Duodenal mucosa (tissue), 2 donors: Measurements from ENCODE around the gene ELMO1.

Experiments
- H3K27ac ChIP-seq: one replicate; pipeline ENCODE4 v1.7.0; 2013; ENCODE audit warnings: low read depth, low read length
- H3K27me3 ChIP-seq, 2 donors: one replicate each; pipeline ENCODE4 v1.7.0; 2013; ENCODE audit warnings: low read length in 2 of 2, control low read depth in 1 of 2; ENCODE audit not compliant: insufficient read depth in 2 of 2, control insufficient read depth in 1 of 2
- H3K36me3 ChIP-seq, 2 donors: one replicate each; pipeline ENCODE4 v1.7.0; 2013; ENCODE audit warnings: low read length in 2 of 2, control low read depth in 1 of 2; ENCODE audit not compliant: insufficient read depth in 2 of 2, control insufficient read depth in 1 of 2
- H3K4me1 ChIP-seq, 2 donors: one replicate each; pipeline ENCODE4 v1.7.0; 2013; ENCODE audit warnings: low read length in 2 of 2, control low read depth in 1 of 2; ENCODE audit not compliant: insufficient read depth in 2 of 2, control insufficient read depth in 1 of 2
- H3K4me3 ChIP-seq, 2 donors: one replicate each; pipeline ENCODE4 v1.7.0; 2013; ENCODE audit warnings: low read length in 2 of 2, low read depth in 1 of 2
- H3K9ac ChIP-seq, 2 donors: one replicate each; pipeline ENCODE4 v1.7.0; 2013; ENCODE audit warnings: low read length in 2 of 2, low read depth in 1 of 2
- H3K9me3 ChIP-seq, 2 donors: one replicate each; pipeline ENCODE4 v1.7.0; 2013; ENCODE audit warnings: low read length in 2 of 2, control low read depth in 1 of 2; ENCODE audit not compliant: control insufficient read depth in 1 of 2

Gene ELMO1

GRCh38 chr7:37433166-37433565 is 15.5 kb downstream of the ELMO1 start:
- no peak overlapping the region for H3K27ac ChIP-seq
- H3K9ac ChIP-seq: no peak overlapping the region
- peaks cover 0 to 4% of the 10 kb centered on the region in 2 donors for H3K4me1 ChIP-seq
- no peaks in the 10 kb centered on the region for H3K9me3 ChIP-seq
- no peak overlapping the region for H3K4me3 ChIP-seq
- no peaks in the 10 kb centered on the region for H3K27me3 ChIP-seq
- no peaks in the 10 kb centered on the region for H3K36me3 ChIP-seq

- Histone ChIP-seq H3K27me3 (no peaks in the 10 kb centered on the region), H3K9ac (no peak overlapping the region), H3K4me3 (no peak overlapping the region), H3K4me1 (peaks cover 0 to 4% of the 10 kb centered on the region in 2 donors), H3K27ac (no peak overlapping the region), H3K9me3 (no peaks in the 10 kb centered on the region), H3K36me3 (no peaks in the 10 kb centered on the region)
These were observed 16.3 kb downstream of the ELMO1 start for GRCh38 chr7:37432281-37432920.

GRCh38 chr7:37431413-37431812 is 17.3 kb downstream of the ELMO1 start:
- H3K4me3 ChIP-seq: no peak overlapping the region
- no peak overlapping the region for H3K9ac ChIP-seq
- no peaks in the 10 kb centered on the region for H3K9me3 ChIP-seq
- H3K27ac ChIP-seq: no peak overlapping the region
- no peaks in the 10 kb centered on the region for H3K27me3 ChIP-seq
- H3K4me1 ChIP-seq: peaks cover 0 to 4% of the 10 kb centered on the region in 2 donors
- H3K36me3 ChIP-seq: no peaks in the 10 kb centered on the region

- H3K4me1 ChIP-seq: peaks cover 0 to 4% of the 10 kb centered on the region in 2 donors
- H3K9ac ChIP-seq: no peak overlapping the region
- no peaks in the 10 kb centered on the region for H3K36me3 ChIP-seq
- H3K9me3 ChIP-seq: no peaks in the 10 kb centered on the region
- no peaks in the 10 kb centered on the region for H3K27me3 ChIP-seq
- no peak overlapping the region for H3K4me3 ChIP-seq
- no peak overlapping the region for H3K27ac ChIP-seq
These were observed 18.0 kb downstream of the ELMO1 start for GRCh38 chr7:37430640-37431039.

- Histone ChIP-seq H3K36me3 (no peaks in the 10 kb centered on the region), H3K27ac (no peak overlapping the region), H3K9me3 (no peaks in the 10 kb centered on the region), H3K4me1 (peaks cover 0 to 4% of the 10 kb centered on the region in 2 donors), H3K9ac (no peak overlapping the region), H3K4me3 (no peak overlapping the region), H3K27me3 (no peaks in the 10 kb centered on the region)
These were observed 18.5 kb downstream of the ELMO1 start for GRCh38 chr7:37430171-37430570.

- Histone ChIP-seq H3K9me3 (no peaks in the 10 kb centered on the region), H3K9ac (no peak overlapping the region), H3K27me3 (no peaks in the 10 kb centered on the region), H3K4me1 (peaks cover 0 to 4% of the 10 kb centered on the region in 2 donors), H3K27ac (no peak overlapping the region), H3K4me3 (no peak overlapping the region), H3K36me3 (no peaks in the 10 kb centered on the region)
These were observed 19.3 kb downstream of the ELMO1 start for GRCh38 chr7:37429435-37429791.

- H3K4me1 ChIP-seq: peaks cover 0 to 4% of the 10 kb centered on the region in 2 donors
- H3K27ac ChIP-seq: no peak overlapping the region
- H3K4me3 ChIP-seq: no peak overlapping the region
- no peaks in the 10 kb centered on the region for H3K9me3 ChIP-seq
- H3K36me3 ChIP-seq: no peaks in the 10 kb centered on the region
- no peaks in the 10 kb centered on the region for H3K27me3 ChIP-seq
- no peak overlapping the region for H3K9ac ChIP-seq
These were observed 19.8 kb downstream of the ELMO1 start for GRCh38 chr7:37428681-37429434.

- H3K27me3 ChIP-seq: no peaks in the 10 kb centered on the region
- no peak overlapping the region for H3K4me3 ChIP-seq
- H3K4me1 ChIP-seq: peaks cover 0 to 4% of the 10 kb centered on the region in 2 donors
- H3K9me3 ChIP-seq: no peaks in the 10 kb centered on the region
- no peaks in the 10 kb centered on the region for H3K36me3 ChIP-seq
- H3K27ac ChIP-seq: no peak overlapping the region
- no peak overlapping the region for H3K9ac ChIP-seq
These were observed 21.3 kb downstream of the ELMO1 start for GRCh38 chr7:37427276-37427940.

- H3K4me3 ChIP-seq: no peak overlapping the region
- H3K9ac ChIP-seq: no peak overlapping the region
- no peaks in the 10 kb centered on the region for H3K27me3 ChIP-seq
- no peak overlapping the region for H3K27ac ChIP-seq
- H3K36me3 ChIP-seq: no peaks in the 10 kb centered on the region
- no peaks in the 10 kb centered on the region for H3K9me3 ChIP-seq
- peaks cover 4 to 14% of the 10 kb centered on the region in 2 donors for H3K4me1 ChIP-seq
These were observed 23.2 kb downstream of the ELMO1 start for GRCh38 chr7:37425498-37425897.

GRCh38 chr7:37424995-37425394 is 23.7 kb downstream of the ELMO1 start:
- H3K27me3 ChIP-seq: no peaks in the 10 kb centered on the region
- H3K4me1 ChIP-seq: peaks cover 4 to 14% of the 10 kb centered on the region in 2 donors
- H3K9ac ChIP-seq: no peak overlapping the region
- H3K27ac ChIP-seq: no peak overlapping the region
- no peaks in the 10 kb centered on the region for H3K36me3 ChIP-seq
- H3K4me3 ChIP-seq: no peak overlapping the region
- no peaks in the 10 kb centered on the region for H3K9me3 ChIP-seq
